ENCODE measurements around the gene DENND5A. TPM values are rescaled to one million over a fixed set of nuclear protein-coding genes. Genes with fewer than 3 reads are reported as not detected.

The DENND5A gene
- polyA plus RNA-seq, 1 experiment = 145 TPM

DNA sequence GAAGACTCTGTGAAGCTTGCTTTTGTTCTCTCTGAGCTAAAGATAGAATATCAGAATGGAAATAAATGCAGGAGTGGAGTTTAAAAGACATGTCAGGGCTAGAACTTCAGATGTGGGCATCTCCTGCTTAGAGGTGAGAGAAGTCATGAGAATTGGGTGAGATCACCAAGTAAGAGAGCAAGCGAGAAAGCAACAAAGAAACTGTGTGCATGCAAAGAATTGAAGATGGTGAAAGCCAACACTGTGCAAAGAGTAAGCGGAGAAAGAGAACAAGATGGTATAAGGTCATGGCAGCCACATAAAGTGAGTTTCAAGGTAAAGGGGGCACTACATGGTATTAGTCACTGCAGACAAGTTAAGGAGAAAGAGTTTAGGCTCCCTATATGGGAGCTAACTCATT is 116.4 kb downstream of the DENND5A start:
- H3K4me3 ChIP-seq (ENCODE audit: low read depth, low read length) = no peak overlapping the region
- no peak overlapping the region for H3K27ac ChIP-seq (ENCODE audit: low read depth, low read length)
- TF ChIP-seq, protein P1, sequence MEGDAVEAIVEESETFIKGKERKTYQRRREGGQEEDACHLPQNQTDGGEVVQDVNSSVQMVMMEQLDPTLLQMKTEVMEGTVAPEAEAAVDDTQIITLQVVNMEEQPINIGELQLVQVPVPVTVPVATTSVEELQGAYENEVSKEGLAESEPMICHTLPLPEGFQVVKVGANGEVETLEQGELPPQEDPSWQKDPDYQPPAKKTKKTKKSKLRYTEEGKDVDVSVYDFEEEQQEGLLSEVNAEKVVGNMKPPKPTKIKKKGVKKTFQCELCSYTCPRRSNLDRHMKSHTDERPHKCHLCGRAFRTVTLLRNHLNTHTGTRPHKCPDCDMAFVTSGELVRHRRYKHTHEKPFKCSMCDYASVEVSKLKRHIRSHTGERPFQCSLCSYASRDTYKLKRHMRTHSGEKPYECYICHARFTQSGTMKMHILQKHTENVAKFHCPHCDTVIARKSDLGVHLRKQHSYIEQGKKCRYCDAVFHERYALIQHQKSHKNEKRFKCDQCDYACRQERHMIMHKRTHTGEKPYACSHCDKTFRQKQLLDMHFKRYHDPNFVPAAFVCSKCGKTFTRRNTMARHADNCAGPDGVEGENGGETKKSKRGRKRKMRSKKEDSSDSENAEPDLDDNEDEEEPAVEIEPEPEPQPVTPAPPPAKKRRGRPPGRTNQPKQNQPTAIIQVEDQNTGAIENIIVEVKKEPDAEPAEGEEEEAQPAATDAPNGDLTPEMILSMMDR (IDR thresholded peaks at IDR 0.05; ENCODE audit: low read depth, low read length) = no peak
- H3K27me3 ChIP-seq (ENCODE audit: control insufficient read depth, insufficient read depth, low read length) = no peaks in the 10 kb centered on the region
- H3K9me3 ChIP-seq (ENCODE audit: control insufficient read depth, insufficient read depth, low read length) = no peaks in the 10 kb centered on the region
- POLR2A ChIA-PET = no interaction called here
- DNase-seq (ENCODE audit: low read depth, low spot score) = no peak
- CTCF ChIA-PET = interaction anchor here (0.7 kb wide), 1 partner anchor 11 kb away, joined by 3 read pairs; no protein-coding TSS in a partner anchor

DNA sequence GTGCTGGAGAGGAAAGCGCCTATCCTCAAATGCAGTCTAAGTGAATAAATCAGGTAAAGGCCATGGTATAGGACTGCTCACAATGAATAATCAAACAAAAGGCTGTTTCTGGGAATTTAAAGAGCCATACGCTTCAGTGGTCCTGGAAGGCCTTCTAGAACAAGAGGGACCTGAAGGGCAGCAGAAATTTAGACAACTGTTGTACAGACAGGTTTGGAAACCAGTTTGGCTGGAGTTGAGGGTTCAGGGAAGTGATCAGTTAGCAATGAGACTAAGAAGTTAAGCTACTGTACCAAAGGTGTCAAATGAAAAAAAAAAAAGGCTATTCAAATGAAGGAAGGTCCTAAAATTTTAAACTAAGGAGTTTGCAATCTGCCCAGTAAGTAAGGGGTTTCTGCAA is 117.1 kb downstream of the DENND5A start:
- ChIA-PET POLR2A (no interaction called here), CTCF (interaction anchor here (0.7 kb wide), 1 partner anchor 11 kb away, joined by 3 read pairs; no protein-coding TSS in a partner anchor)
- H3K4me3 ChIP-seq (ENCODE audit: low read depth, low read length) = no peak overlapping the region
- H3K27ac ChIP-seq (ENCODE audit: low read depth, low read length) = no peak overlapping the region
- H3K9me3 ChIP-seq (ENCODE audit: control insufficient read depth, insufficient read depth, low read length) = no peaks in the 10 kb centered on the region
- H3K27me3 ChIP-seq (ENCODE audit: control insufficient read depth, insufficient read depth, low read length) = no peaks in the 10 kb centered on the region
- TF ChIP-seq, protein P1 (IDR thresholded peaks at IDR 0.05; ENCODE audit: low read depth, low read length) = no peak
- DNase-seq (ENCODE audit: low read depth, low spot score) = no peak

DNA sequence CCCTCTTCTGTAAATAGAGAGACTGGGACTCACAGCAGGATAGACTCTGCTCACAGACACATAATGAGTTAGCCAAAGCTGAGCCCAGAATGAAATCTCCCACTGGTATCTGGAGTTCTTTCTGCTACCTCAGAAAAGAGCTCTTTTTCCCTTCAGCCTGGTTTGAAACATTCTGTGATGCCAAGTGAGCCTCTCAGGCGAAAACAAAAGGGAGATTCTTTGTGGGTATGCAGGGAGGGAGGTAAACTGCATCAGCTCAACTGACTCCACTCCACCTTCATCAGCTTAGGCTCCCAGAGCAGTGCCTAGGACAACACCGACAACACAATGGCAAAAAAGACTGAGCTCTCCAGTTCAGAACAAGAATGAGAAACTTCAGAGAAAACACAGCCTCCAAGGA is 118.7 kb downstream of the DENND5A start:
- H3K4me3 ChIP-seq (ENCODE audit: low read depth, low read length) = no peak overlapping the region
- TF ChIP-seq, protein P1 (IDR thresholded peaks at IDR 0.05; ENCODE audit: low read depth, low read length) = no peak
- ChIA-PET CTCF (interaction anchor here (1.0 to 1.9 kb wide), 2 partner anchors 9 to 19 kb away, joined by 3 to 6 read pairs; no protein-coding TSS in a partner anchor), POLR2A (no interaction called here)
- no peak for DNase-seq (ENCODE audit: low read depth, low spot score)
- H3K9me3 ChIP-seq (ENCODE audit: control insufficient read depth, insufficient read depth, low read length) = no peaks in the 10 kb centered on the region
- H3K27ac ChIP-seq (ENCODE audit: low read depth, low read length) = no peak overlapping the region
- H3K27me3 ChIP-seq (ENCODE audit: control insufficient read depth, insufficient read depth, low read length) = no peaks in the 10 kb centered on the region

DNA sequence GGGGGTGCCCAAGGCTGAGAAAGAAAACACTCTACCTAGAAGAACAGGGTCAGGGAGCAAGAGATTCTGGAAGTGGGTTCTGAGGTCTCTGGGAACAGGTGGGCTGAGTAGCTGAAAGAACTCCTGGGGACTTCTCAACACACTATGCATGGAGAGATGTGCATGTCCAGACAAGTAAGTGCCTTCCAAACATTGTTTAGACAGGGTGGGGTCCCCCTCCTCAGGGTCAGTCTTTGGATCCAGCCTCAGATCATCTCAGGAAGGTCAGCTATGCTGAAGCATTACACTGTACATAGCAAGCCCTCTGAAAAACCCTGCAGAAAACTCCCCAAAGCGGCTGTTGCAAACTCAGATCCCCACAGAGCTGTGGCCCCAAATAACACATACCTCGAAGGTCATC is 119.9 kb downstream of the DENND5A start:
- POLR2A ChIA-PET = no interaction called here

DNA sequence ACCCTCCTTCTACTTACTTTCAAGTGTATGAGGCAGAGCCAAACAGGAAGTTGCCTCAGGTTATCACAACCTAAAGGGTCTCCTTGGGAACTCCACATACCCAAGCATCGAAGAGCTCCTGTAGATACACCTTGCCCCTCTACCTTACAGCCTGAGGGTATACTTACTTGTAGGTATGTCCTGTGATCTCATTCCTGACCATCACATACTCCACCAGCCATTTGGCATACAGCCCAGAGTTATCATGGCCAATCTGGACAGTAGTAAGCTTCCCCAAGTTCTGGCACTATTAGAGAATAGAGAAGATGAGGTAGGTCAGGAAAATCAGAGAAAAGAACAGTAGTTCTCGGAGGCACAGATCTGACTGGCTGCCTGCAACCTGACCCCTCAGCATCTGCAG is 120.3 kb downstream of the DENND5A start:
- no peak overlapping the region for H3K4me3 ChIP-seq (ENCODE audit: low read depth, low read length)
- no peak overlapping the region for H3K27ac ChIP-seq (ENCODE audit: low read depth, low read length)
- ChIA-PET CTCF (no interaction called here), POLR2A (no interaction called here)
- H3K27me3 ChIP-seq (ENCODE audit: control insufficient read depth, insufficient read depth, low read length) = no peaks in the 10 kb centered on the region
- no peaks in the 10 kb centered on the region for H3K9me3 ChIP-seq (ENCODE audit: control insufficient read depth, insufficient read depth, low read length)
- DNase-seq (ENCODE audit: low read depth, low spot score) = no peak
- TF ChIP-seq, protein P1 (IDR thresholded peaks at IDR 0.05; ENCODE audit: low read depth, low read length) = no peak

More for the DNA sequence above, 119.9 kb downstream of the DENND5A start:
- no peak overlapping the region for H3K4me3 ChIP-seq (ENCODE audit: low read depth, low read length)
- no peaks in the 10 kb centered on the region for H3K9me3 ChIP-seq (ENCODE audit: control insufficient read depth, insufficient read depth, low read length)
- no peaks in the 10 kb centered on the region for H3K27me3 ChIP-seq (ENCODE audit: control insufficient read depth, insufficient read depth, low read length)
- CTCF ChIA-PET = no interaction called here
- no peak for DNase-seq (ENCODE audit: low read depth, low spot score)
- TF ChIP-seq, protein P1 (IDR thresholded peaks at IDR 0.05; ENCODE audit: low read depth, low read length) = no peak
- H3K27ac ChIP-seq (ENCODE audit: low read depth, low read length) = no peak overlapping the region

Data from AG04450 (cell line).